Measurements from ENCODE around the gene TOR1AIP2.
"Not testable (repeated sequence)": the region's sequence is repeated elsewhere in the genome, so short reads cannot be mapped to it uniquely, and the experiment has no call there.

The TOR1AIP2 gene

GRCh38 chr1:179875596-179876299 is 1.9 kb downstream of the TOR1AIP2 start:
- DNase-seq = peak; percentile 16

- DNase-seq = peak; percentile 66
These were observed 4.2 kb downstream of the TOR1AIP2 start for GRCh38 chr1:179873438-179873851.

GRCh38 chr1:179872558-179872957 is 5.0 kb downstream of the TOR1AIP2 start:
- no peak for DNase-seq

- no peak for DNase-seq
These were observed 5.7 kb downstream of the TOR1AIP2 start for GRCh38 chr1:179871940-179872339.

- DNase-seq = no peak
These were observed 6.7 kb downstream of the TOR1AIP2 start for GRCh38 chr1:179870870-179871269.

- DNase-seq = peak; percentile 73
These were observed 9.9 kb downstream of the TOR1AIP2 start for GRCh38 chr1:179867493-179868330.

GRCh38 chr1:179866616-179867015 is 11.0 kb downstream of the TOR1AIP2 start:
- no peak for DNase-seq

- no peak for DNase-seq
These were observed 12.2 kb downstream of the TOR1AIP2 start for GRCh38 chr1:179865377-179865776.

GRCh38 chr1:179860652-179861051 is 17.0 kb downstream of the TOR1AIP2 start:
- DNase-seq = no peak

- no peak for DNase-seq
These were observed 20.6 kb downstream of the TOR1AIP2 start for GRCh38 chr1:179857009-179857408.

- peak; percentile 19 for DNase-seq
These were observed 21.3 kb downstream of the TOR1AIP2 start for GRCh38 chr1:179856296-179856695.

GRCh38 chr1:179855831-179856230 is 21.8 kb downstream of the TOR1AIP2 start:
- DNase-seq = not testable (repeated sequence)

- no peak for DNase-seq
These were observed 24.5 kb downstream of the TOR1AIP2 start for GRCh38 chr1:179853102-179853501.

- no peak for DNase-seq
These were observed 29.4 kb downstream of the TOR1AIP2 start for GRCh38 chr1:179848233-179848632.

GRCh38 chr1:179840107-179840506 is 37.5 kb downstream of the TOR1AIP2 start:
- DNase-seq = no peak

GRCh38 chr1:179836686-179837445 is 40.7 kb downstream of the TOR1AIP2 start:
- DNase-seq = not testable (repeated sequence)

GRCh38 chr1:179831852-179832699 is 45.5 kb downstream of the TOR1AIP2 start:
- DNase-seq = no peak

GRCh38 chr1:179831225-179831624 is 46.4 kb downstream of the TOR1AIP2 start:
- DNase-seq = peak; percentile 85

GRCh38 chr1:179828554-179829110 is 49.0 kb downstream of the TOR1AIP2 start:
- no peak for DNase-seq

- no peak for DNase-seq
These were observed 50.9 kb downstream of the TOR1AIP2 start for GRCh38 chr1:179826626-179827280.

- DNase-seq = no peak
These were observed 51.7 kb downstream of the TOR1AIP2 start for GRCh38 chr1:179825798-179826460.
